OCI-LY7 (cell line): ENCODE data around the gene KRT79.

Experiments
- CTCF ChIP-seq: fragments of 200-600 bp; sonication (generic); conservative IDR thresholded peaks from 2 replicates; pipeline ENCODE4 v1.5.1; 2014; ENCODE audit warnings: mild to moderate bottlenecking, antibody characterized with exemption, low read length, moderate library complexity, mixed read lengths
- EZH2phosphoT487 ChIP-seq: fragments of 200-600 bp; sonication (generic); IDR thresholded peaks from 2 replicates; pipeline ENCODE4 v1.6.1; 2018; ENCODE audit warnings: low read depth, borderline replicate concordance, mild to moderate bottlenecking, mixed run types, antibody characterized with exemption, low read length, moderate library complexity, mixed read lengths

DNA sequence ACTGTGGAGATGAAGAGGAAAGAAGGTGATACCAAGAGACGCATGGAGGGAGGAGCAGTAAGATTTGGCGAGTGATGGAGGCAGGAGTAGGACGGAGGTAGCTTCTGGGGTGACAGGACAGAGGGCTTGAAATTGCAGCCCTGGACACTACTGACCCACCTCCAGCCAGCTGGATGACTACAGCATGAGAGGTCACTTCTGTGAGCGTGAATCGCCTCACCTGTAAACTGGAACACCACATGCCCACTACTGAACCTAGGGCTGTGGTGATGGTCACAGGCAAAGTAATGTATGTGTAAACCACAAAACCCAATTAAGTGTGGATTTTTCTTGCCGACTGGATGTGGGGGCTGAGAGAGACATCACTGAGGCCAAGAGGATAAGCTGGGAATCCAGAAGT lies 13.6 kb downstream of the KRT79 start:
- no peak for TF ChIP-seq CTCF
- no peak for TF ChIP-seq EZH2phosphoT487
